ENCODE measurements around the gene CAB39L.

DNA sequence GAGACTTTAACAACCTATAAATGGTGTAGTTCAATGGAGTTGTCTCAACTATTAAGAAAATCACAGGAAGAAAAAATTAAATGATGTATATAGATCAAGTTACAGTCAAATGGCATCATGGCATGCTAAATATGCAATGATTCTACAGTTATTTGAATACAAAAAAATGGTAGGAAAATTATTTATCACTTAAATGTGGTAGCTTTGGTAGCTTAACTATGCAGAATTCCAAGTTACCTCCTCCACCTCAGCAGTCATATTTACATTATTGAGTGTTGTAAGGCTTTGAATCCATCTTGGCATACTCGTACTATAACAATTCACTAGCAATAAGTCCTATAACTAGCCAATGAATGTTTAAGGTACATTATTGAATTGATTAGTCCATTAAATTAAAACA, 36.8 kb downstream of the CAB39L start:
- TF ChIP-seq, protein P1, sequence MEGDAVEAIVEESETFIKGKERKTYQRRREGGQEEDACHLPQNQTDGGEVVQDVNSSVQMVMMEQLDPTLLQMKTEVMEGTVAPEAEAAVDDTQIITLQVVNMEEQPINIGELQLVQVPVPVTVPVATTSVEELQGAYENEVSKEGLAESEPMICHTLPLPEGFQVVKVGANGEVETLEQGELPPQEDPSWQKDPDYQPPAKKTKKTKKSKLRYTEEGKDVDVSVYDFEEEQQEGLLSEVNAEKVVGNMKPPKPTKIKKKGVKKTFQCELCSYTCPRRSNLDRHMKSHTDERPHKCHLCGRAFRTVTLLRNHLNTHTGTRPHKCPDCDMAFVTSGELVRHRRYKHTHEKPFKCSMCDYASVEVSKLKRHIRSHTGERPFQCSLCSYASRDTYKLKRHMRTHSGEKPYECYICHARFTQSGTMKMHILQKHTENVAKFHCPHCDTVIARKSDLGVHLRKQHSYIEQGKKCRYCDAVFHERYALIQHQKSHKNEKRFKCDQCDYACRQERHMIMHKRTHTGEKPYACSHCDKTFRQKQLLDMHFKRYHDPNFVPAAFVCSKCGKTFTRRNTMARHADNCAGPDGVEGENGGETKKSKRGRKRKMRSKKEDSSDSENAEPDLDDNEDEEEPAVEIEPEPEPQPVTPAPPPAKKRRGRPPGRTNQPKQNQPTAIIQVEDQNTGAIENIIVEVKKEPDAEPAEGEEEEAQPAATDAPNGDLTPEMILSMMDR (IDR thresholded peaks at IDR 0.05), result no peak
- TF ChIP-seq TCF7L2 (IDR thresholded peaks at IDR 0.05; ENCODE audit: low read depth, low read length) (no peak), POLR2AphosphoS5 (IDR thresholded peaks at IDR 0.05; ENCODE audit: low read depth, low read length) (no peak)
- TF ChIP-seq, protein P2, sequence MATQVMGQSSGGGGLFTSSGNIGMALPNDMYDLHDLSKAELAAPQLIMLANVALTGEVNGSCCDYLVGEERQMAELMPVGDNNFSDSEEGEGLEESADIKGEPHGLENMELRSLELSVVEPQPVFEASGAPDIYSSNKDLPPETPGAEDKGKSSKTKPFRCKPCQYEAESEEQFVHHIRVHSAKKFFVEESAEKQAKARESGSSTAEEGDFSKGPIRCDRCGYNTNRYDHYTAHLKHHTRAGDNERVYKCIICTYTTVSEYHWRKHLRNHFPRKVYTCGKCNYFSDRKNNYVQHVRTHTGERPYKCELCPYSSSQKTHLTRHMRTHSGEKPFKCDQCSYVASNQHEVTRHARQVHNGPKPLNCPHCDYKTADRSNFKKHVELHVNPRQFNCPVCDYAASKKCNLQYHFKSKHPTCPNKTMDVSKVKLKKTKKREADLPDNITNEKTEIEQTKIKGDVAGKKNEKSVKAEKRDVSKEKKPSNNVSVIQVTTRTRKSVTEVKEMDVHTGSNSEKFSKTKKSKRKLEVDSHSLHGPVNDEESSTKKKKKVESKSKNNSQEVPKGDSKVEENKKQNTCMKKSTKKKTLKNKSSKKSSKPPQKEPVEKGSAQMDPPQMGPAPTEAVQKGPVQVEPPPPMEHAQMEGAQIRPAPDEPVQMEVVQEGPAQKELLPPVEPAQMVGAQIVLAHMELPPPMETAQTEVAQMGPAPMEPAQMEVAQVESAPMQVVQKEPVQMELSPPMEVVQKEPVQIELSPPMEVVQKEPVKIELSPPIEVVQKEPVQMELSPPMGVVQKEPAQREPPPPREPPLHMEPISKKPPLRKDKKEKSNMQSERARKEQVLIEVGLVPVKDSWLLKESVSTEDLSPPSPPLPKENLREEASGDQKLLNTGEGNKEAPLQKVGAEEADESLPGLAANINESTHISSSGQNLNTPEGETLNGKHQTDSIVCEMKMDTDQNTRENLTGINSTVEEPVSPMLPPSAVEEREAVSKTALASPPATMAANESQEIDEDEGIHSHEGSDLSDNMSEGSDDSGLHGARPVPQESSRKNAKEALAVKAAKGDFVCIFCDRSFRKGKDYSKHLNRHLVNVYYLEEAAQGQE (IDR thresholded peaks at IDR 0.05; ENCODE audit: insufficient read depth in 1 of 2, low read depth in 2 of 2, low read length in 1 of 2), result no peak

Data from Panc1 (cell line).